ENCODE measurements around the gene CALML6. TPM values are rescaled to one million over a fixed set of nuclear protein-coding genes. Genes with fewer than 3 reads are reported as not detected.
A peak's percentile ranks its signal among the peaks of the same experiment; 100 is the strongest.

Gene CALML6
- total and polyA plus RNA-seq, 2 of the 8 experiments (the other 6 are each of a cell fraction or from before 2014, with no cell fraction given) = 0.54 to 1.3 TPM

GRCh38 chr1:1939296-1940122 is 24.4 kb downstream of the CALML6 start:
- Histone ChIP-seq H2BK15ac (ENCODE audit: low read length) (no peak overlapping the region), H4K20me1 (replicated peaks in 1 of 2; ENCODE audit: control insufficient read depth in 1 of 2, insufficient read depth in 2 of 2, low read length in 2 of 2) (peaks cover 0 to 2% of the 10 kb centered on the region in 2 experiments), H2AK5ac (ENCODE audit: low read depth, low read length) (no peak overlapping the region; the same call in 1 of the 2 replicates), H2BK5ac (ENCODE audit: low read depth, low read length) (no peak overlapping the region), H3K18ac (ENCODE audit: extremely low read depth, low read length) (no peak overlapping the region), H3K23me2 (ENCODE audit: low read depth, low read length) (peaks cover 6% of the 10 kb centered on the region; the same call in 1 of the 2 replicates), H3K79me2 (ENCODE audit: control insufficient read depth in 1 of 2, insufficient read depth in 2 of 2, low read length in 2 of 2) (no peaks in the 10 kb centered on the region), H2AFZ (ENCODE audit: low read length) (no peak overlapping the region; the same call in 1 of the 2 replicates), H2BK12ac (ENCODE audit: low read depth, low read length) (no peak overlapping the region), H2BK120ac (replicated peaks; ENCODE audit: low read depth, low read length) (no peak overlapping the region), H3K9ac (replicated peaks in 1 of 4; ENCODE audit: extremely low read depth in 1 of 4, low read depth in 3 of 4, low read length in 3 of 4) (no peak overlapping the region), H3K4me3 (ENCODE audit: extremely low read depth in 1 of 4, insufficient read depth in 2 of 4, low read depth in 3 of 4, low read length in 4 of 4) (no peak overlapping the region), H3K9me3 (ENCODE audit: insufficient read depth in 2 of 2, low read depth in 1 of 2, low read length in 1 of 2) (peaks cover 0 to 10% of the 10 kb centered on the region in 2 experiments; a peak in 2 of 4 replicates), H4K5ac (ENCODE audit: insufficient read length, low read depth, low read length) (no peak overlapping the region), H3K4ac (replicated peaks; ENCODE audit: insufficient read length, low read depth, low read length) (no peak overlapping the region), H3K27ac (ENCODE audit: low read depth, low read length) (no peak overlapping the region), H3K56ac (replicated peaks; ENCODE audit: insufficient read length, low read depth, low read length) (no peak overlapping the region), H2BK20ac (ENCODE audit: low read length) (no peak overlapping the region), H3K4me1 (replicated peaks in 1 of 4; ENCODE audit: control insufficient read depth in 3 of 4, insufficient read depth in 4 of 4, low read length in 3 of 4) (peaks cover 0 to 2% (median 0%) of the 10 kb centered on the region in 4 experiments; a peak in 2 of 7 replicates), H3K14ac (ENCODE audit: insufficient read length) (no peak overlapping the region), H3K4me2 (ENCODE audit: insufficient read depth in 1 of 2, low read depth in 2 of 2, low read length in 2 of 2) (no peak overlapping the region), H4K8ac (ENCODE audit: extremely low read depth, insufficient read depth, low read length) (peak overlapping the region; percentile 18), H3K27me3 (replicated peaks in 1 of 4; ENCODE audit: control insufficient read depth in 3 of 4, extremely low read depth in 1 of 4, insufficient read depth in 3 of 4, low read length in 3 of 4) (no peaks in the 10 kb centered on the region), H3K79me1 (ENCODE audit: low read depth, low read length) (no peaks in the 10 kb centered on the region), H3K23ac (ENCODE audit: insufficient read length) (no peak overlapping the region), H4K91ac (replicated peaks; ENCODE audit: insufficient read length, low read length) (no peak overlapping the region), H3K36me3 (ENCODE audit: control insufficient read depth in 2 of 4, insufficient read depth in 4 of 4, low read length in 3 of 4) (no peaks in the 10 kb centered on the region)
- ChIA-PET POLR2A (ENCODE audit: partially characterized antibody) (no interaction called here), CTCF (ENCODE audit: partially characterized antibody) (interaction anchor here (1.2 to 9.3 kb wide), 4 partner anchors 17 to 104 kb away, joined by 3 to 145 read pairs (median 16); no protein-coding TSS in a partner anchor)
- DNase-seq (ENCODE audit: low read depth in 1 of 2, low spot score in 2 of 2) (no peak), FAIRE-seq (no peak)
- WGBS, 2 experiments (ENCODE audit: extremely low coverage in 1 of 2, insufficient coverage in 1 of 2, insufficient read length in 1 of 2, insufficient replicate concordance in 2 of 2, low coverage in 1 of 2, low lambda C conversion rate in 2 of 2, missing lambda C conversion rate in 1 of 2) = 89% methylated on average over 25 of the region's 28 CpGs; no CpG with 5 or more reads in 1 of the 2 experiments
- no peak for TF ChIP-seq MAX (IDR thresholded peaks at IDR 0.05)
- no peak for TF ChIP-seq SIN3A (conservative IDR thresholded peaks at IDR 0.05 in 1 of 2, IDR thresholded peaks at IDR 0.05 in 1 of 2; ENCODE audit: low read depth in 1 of 2, low read length in 2 of 2)
- no peak for TF ChIP-seq KDM1A (IDR thresholded peaks at IDR 0.05; ENCODE audit: borderline replicate concordance, low read length)
- TF ChIP-seq CEBPB (IDR thresholded peaks at IDR 0.05; ENCODE audit: low read depth, low read length) = no peak
- TF ChIP-seq POLR2AphosphoS5 (IDR thresholded peaks at IDR 0.05; ENCODE audit: low read depth, low read length) = no peak
- no peak for TF ChIP-seq SRF (IDR thresholded peaks at IDR 0.05; ENCODE audit: low read depth, low read length)
- no peak for TF ChIP-seq KDM5A (IDR thresholded peaks at IDR 0.05; ENCODE audit: low read length)
- TF ChIP-seq USF2 (IDR thresholded peaks at IDR 0.05; ENCODE audit: low read length) = no peak
